Thyroid gland (tissue), 4 donors: ENCODE results near the gene ITGAV.

Experiments used
- POLR2A ChIP-seq, 2 donors: fragments of 450-650 bp; IDR thresholded peaks; one replicate each; pipeline ENCODE4 v1.6.1; 2017; ENCODE audit warnings: antibody characterized with exemption in 2 of 2, mild to moderate bottlenecking in 2 of 2, moderate library complexity in 1 of 2
- TF ChIP-seq, protein P1 (sequence below), 6 experiments: fragments of 200-600 bp in 3 of 6; fragments of 450-650 bp in 3 of 6; sonication (generic) in 3 of 6; IDR thresholded peaks; one replicate each; pipeline ENCODE4 v1.5.1; 2016 to 2019; ENCODE audit warnings: antibody characterized with exemption in 6 of 6, mild to moderate bottlenecking in 2 of 6, inconsistent platforms in 1 of 6, moderate library complexity in 1 of 6

DNA sequence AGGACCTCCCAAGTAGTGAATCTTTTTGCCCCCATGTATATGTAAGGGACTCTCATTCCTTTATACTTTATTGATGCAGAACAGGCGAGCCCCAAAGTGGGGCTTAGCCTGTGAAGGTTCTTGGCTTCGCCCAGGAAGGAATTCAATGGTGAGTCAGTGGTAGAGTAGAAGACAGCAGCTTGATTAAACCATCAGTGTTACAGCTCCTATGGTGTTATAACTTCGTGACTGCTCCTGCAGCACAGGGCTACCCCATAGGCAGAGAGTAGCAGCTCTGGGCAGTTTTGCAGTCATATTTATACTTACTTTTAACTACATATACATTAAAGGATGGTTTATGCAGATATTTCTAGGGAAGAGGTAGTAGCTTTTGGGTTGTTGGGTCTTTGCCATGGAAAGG lies 115.0 kb downstream of the ITGAV start:
- TF ChIP-seq, protein P1, sequence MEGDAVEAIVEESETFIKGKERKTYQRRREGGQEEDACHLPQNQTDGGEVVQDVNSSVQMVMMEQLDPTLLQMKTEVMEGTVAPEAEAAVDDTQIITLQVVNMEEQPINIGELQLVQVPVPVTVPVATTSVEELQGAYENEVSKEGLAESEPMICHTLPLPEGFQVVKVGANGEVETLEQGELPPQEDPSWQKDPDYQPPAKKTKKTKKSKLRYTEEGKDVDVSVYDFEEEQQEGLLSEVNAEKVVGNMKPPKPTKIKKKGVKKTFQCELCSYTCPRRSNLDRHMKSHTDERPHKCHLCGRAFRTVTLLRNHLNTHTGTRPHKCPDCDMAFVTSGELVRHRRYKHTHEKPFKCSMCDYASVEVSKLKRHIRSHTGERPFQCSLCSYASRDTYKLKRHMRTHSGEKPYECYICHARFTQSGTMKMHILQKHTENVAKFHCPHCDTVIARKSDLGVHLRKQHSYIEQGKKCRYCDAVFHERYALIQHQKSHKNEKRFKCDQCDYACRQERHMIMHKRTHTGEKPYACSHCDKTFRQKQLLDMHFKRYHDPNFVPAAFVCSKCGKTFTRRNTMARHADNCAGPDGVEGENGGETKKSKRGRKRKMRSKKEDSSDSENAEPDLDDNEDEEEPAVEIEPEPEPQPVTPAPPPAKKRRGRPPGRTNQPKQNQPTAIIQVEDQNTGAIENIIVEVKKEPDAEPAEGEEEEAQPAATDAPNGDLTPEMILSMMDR (IDR thresholded peaks at IDR 0.05), result no peak
- TF ChIP-seq POLR2A (IDR thresholded peaks at IDR 0.05), result no peak
